Adipose tissue (tissue), 3 donors: ENCODE results near the gene PPT1. TPM values are rescaled to one million over a fixed set of nuclear protein-coding genes. Genes with fewer than 3 reads are reported as not detected.
A peak's percentile ranks its signal among the peaks of the same experiment; 100 is the strongest.

Source experiments
- H3K27ac ChIP-seq: one replicate; pipeline ENCODE4 v1.5.1; 2013; ENCODE audit warnings: low read depth, low read length
- WGBS, 3 donors: extraction: QIAGEN DNeasy Blood & Tissue Kit; methylation state at CpG; one replicate each; pipeline ENCODE4 v1.1.7; 2013; 5-methylcytosine and 5-hydroxymethylcytosine counted together
- polyA plus RNA-seq, 3 donors: library from polyadenylated mRNA; stranded (reverse); fragments of 200-250 nt; gene quantifications; one replicate each; pipeline ENCODE4 v1.2.3, GENCODE V29; 2013
- donor health status: healthy with polysubstance abuse.
- donor health status: Bipolar disorder and iron deficiency.
- donor health status: healthy.

Gene PPT1
- polyA plus RNA-seq, 3 donors, result 23.0 to 54.4 (median 47.1) TPM

DNA sequence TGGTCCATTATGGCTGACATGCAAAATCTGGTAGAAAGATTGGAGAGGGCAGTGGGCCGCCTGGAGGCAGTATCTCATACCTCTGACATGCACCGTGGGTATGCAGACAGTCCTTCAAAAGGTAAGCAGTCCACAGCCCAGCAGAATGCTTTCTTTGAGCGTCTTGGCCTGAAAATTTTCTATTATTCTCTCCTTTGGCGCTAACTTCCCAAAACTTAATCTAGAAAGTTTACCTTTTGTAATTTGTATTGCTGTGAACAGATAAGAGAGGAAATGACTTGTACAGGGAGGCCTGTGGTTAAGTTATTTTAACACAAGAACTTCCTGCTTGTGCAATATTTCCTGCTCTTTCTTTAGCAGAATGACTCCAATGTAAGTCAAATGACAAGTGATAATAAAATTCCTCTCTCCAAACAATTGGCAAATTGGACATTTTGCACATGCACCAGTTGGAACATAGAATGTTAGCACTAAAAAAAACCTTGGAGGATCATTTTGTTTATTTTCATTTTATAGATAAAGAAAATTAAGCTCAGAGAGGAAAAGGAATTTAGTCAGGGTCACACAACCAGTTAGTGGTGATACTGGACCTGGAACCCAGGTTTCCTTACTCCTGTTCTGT lies 37.6 kb downstream of the PPT1 start:
- H3K27ac ChIP-seq, result no peak overlapping the region
- 32 to 50% (median 40%) methylated on average over 4 of the region's 4 CpGs for WGBS, 3 donors

DNA sequence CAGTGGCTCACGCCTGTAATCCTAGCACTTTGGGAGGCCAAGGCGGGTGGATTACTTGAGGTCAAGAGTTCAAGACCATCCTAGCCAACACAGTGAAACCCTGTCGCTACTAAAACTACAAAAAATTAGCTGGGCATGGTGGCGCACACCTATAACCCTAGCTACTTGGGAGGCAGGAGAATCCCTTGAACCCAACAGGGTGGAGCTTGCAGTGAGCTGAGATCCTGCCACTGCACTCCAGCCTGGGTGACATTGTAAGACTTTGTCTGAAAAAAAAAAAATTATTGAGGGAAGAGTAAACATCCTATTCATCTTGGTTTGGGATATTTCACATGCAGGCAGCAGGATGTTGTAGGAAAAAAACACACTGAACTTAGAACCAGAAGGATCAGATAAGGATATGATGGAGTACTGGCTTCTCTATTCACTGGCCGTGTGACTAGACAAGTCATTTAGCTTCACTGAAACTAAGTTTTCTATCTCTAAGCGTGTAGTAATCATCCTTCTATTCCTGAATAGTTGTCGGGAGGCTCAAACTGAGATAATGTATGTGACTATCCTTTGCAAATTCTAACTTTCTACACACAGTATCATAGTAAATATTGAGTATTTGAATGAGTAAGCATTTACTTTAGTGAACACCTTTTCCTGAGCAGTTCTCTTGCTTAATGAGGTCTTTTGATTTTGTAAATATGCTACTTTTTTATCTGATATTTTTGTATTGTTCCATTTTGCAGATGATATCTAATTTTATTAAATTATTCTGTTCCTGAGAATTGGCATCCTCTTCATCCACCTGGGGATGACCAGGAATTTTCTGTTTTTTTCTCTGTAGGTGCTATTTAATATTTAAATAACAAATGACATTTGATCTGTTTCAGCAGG lies 38.4 kb downstream of the PPT1 start:
- no peak overlapping the region for H3K27ac ChIP-seq
- WGBS, 3 donors, result 69 to 82% (median 78%) methylated on average over 7 of the region's 7 CpGs

DNA sequence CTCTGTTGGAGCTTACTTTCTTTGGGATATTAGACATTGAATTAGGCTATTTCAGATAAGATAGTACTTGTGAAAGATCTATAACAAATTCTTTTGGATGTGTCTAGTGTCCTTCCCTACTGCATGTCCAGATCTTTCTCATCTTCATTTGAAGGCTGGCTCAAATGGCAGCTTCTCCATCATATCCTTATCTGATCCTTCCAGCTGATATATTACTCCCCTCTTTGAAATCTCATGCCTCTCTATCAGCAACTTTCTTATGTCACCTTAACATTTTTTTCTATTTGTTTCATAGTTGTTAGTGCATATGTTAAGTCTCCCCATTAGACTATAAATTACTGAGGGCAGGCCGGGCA lies 39.0 kb downstream of the PPT1 start:
- H3K27ac ChIP-seq, result no peak overlapping the region
- WGBS, 3 donors, result 78 to 89% (median 86%) methylated on average over 1 of the region's 1 CpG

DNA sequence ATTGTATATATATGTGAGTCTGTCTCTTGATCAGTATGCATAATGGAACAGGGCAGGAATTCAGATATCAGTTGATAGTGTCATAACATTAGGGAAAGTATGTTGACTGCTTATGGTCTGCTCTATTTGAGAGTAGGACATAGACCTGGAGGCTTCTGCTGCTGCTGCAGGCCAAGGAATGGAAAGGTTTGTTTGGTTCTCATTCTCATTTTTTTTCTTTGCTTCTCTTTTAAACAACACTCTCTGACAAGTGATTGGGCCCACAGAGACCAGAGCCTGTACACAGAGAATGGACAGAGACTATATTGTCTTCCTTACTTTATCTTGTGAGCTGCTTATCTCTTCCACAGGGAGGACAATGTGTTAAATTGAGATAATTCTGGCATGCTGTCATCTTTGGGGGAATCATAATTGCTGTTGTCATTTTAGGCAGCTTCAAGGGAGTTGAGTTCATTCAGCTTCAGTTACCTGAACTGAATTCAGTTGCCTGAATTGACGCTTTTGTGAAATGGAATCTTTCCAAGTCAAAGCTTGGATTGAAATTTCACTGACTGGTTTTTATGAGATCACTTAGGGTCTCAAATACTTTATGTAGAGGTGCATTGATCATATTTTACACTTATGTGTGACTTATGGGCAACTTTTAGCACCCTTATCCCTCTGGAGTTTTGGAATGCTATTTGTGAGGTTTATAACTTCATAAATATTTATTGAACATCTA lies 39.6 kb downstream of the PPT1 start:
- 56 to 90% (median 84%) methylated on average over 1 of the region's 1 CpG for whole genome bisulfite sequencing, 3 donors
- H3K27ac ChIP-seq, result no peak overlapping the region

DNA sequence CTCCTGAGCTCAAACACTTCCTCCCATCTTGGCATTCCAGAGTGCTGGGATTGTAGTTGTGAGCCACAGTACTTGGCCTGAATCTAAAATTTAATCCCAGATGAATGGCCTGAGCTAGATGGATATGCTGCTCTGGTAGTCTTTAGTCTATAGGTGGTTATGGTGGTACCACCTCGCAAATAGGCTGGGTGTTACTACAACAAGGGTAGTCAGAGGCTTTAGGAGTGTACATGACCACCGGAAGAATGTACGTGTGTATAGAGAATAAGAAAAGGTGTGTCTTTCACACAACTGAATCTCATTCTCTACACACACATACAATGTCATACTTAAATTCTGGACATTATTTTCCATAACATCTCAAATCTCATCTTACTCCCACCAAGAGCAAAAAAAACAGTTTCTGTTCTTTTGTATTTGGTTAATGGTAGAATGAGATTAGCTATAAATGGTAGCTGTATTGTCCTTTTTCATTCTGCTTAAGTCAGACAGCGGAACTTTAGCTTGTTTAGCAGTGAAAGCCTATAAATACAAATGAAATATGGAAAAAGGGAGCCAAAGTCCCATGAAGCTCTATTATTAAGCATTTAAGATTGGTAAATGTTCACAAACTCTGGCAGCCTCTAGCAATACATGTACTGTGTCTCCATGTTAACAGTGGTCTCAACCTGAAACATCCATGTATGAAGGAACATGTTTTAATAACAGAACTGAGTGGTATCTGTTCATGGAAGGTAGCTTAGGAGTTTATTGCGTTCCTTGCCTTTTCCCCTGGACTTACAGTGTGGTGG lies 40.3 kb downstream of the PPT1 start:
- no peak overlapping the region for H3K27ac ChIP-seq

DNA sequence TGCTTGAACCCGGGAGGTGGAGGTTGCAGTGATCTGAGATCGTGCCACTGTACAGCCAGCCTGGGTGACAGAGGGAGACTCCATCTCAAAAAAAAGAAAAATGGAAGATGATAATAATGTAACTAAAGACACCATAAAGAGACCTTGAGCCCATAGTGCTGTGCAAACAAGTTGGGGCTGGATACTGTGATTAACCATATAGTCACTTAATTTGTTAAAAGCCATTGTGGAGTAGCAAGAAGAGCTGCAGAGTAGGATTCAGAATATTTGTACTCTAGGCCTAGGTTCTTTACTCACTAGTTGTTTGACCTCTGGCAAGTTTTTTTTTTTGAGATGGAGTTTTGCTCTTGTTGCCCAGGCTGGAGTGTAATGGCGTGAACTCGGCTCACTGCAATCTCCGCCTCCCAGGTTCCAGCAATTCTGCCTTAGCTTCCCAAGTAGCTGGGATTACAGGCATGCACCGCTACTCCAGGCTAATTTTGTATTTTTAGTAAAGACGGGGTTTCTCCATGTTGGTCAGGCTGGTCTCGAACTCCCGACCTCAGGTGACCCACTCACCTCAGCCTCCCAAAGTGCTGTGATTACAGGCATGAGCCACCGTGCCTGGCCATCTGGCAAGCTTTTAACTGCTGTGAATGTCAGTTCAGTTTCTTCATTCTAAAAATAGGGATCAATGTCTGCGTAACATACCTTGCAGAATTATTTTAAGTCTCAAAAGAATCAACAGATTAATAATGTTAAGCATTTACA lies 43.7 kb downstream of the PPT1 start:
- WGBS, 3 donors, result 86 to 88% (median 86%) methylated on average over 11 of the region's 11 CpGs
- no peak overlapping the region for H3K27ac ChIP-seq

More for the DNA sequence above, 40.3 kb downstream of the PPT1 start:
- WGBS, 3 donors, result 93 to 100% (median 95%) methylated on average over 5 of the region's 5 CpGs

DNA sequence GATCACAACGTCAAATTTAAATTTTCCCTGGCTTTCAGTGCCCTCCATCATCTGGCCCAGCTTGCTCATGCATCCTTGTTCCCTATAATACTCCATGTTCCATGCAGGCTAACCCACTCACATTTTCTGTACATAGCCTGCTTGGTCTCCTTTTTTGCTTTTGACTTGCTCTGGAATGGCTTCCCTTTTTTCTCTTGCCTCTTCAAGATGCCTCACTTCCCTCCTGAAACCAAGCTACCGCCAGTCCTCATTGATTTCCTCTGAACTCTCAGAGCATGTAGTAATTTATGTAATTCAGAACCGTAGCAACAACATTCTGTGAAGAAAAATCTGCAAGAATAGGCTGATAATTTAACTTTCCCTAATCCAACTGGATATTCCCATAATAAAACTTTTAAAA lies 46.2 kb downstream of the PPT1 start:
- 57 to 73% (median 64%) methylated on average over 3 of the region's 3 CpGs for WGBS, 3 donors
- no peak overlapping the region for H3K27ac ChIP-seq

DNA sequence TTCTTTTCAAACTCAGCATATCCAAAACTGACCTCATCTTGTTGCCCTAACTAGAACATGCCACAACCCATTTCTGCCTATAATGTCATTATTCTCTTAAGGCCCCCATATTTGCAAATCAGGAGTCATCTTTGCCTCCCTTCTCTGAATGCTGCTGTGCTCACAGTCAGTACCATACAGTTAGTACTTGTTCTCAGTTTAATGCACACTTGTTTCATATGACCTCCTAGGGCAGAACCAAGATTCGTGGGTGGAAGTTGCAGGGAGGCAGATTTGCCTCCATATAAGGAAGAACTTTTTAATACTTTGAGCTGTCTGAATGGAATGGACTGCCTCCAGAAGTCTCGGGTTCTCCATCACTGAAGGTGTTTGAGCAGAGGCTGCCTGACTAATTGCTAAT lies 47.3 kb downstream of the PPT1 start:
- 40 to 66% (median 47%) methylated on average over 2 of the region's 2 CpGs for WGBS, 3 donors
- H3K27ac ChIP-seq, result no peak overlapping the region

DNA sequence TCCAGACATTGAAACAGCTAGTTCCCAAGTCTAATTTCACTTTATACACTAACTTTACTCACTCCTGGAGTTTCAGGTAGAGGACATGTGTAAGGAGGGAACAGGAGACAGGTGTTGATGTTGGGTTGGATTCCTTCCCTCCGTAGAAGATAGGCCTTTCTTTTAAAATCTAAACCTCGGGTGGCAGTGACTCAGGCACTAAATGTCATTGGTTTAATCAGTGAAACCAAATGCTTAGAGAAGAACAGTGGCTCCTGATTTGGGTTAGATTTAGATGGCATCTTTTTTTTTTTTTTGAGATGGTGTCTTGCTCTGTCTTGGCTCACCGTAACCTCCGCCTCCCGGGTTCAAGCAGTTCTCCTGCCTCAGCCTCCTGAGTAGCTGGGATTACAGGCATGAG lies 49.3 kb downstream of the PPT1 start:
- 84 to 92% (median 90%) methylated on average over 5 of the region's 5 CpGs for WGBS, 3 donors
- H3K27ac ChIP-seq, result no peak overlapping the region

DNA sequence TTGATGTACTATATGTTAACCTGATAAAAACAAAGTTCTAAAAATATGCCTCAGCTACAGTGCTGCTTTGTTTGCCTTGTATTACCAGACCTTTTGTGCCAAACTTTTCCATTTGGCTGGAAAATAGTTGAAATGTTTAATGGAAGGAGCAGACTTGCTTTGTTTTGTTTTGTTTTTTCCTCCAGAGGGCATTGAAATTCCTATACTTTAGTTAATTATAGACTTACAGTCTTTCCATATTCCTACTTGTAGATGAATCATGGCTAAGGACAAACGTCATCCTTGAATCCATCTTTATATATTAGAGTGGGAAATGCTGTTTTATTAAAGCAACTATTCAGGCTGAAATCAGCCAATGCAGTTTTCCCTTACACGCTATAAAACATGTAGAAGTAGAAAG lies 49.8 kb downstream of the PPT1 start:
- no peak overlapping the region for H3K27ac ChIP-seq

DNA sequence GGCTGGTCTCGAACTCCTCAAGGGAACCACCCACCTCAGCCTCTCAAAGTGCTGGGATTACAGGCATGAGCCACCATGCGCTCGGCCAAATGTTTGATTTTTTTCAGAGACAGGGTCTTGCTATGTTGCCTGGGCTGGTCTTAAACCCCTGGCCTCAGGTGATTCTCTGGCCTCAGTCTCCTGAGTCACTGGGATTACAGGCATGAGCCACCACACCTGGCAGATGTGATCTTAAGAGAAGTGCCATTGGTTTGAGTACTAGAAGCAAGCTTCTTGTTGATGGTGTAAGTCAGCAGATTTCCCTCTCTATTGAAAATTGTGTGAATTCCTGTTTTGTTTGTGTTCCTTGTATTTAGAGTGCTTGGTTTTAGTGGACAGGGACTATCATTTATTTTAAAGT lies 51.3 kb downstream of the PPT1 start:
- no peak overlapping the region for H3K27ac ChIP-seq
- WGBS, 3 donors, result 95 to 97% (median 96%) methylated on average over 3 of the region's 3 CpGs

More for the DNA sequence above, 49.8 kb downstream of the PPT1 start:
- 50 to 80% (median 68%) methylated on average over 2 of the region's 2 CpGs for WGBS, 3 donors

DNA sequence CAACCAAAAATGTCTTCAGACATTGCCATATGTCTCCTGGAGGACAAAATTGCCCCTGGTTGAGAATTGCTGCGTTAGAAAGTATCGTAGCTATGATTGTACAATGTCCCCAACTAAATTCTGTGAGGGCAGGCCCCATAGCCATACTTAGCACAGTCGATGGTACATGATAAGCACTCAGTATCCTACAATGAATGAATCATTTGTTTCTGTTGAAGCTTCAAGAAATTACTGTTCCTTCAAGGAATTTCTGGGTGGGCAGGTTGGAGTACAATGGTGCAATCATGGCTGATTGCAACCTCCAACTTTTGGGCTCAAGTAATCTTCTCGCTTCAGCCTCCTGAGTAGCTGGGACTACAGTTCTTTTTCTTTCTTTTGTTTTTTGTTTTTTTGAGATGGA lies 51.9 kb downstream of the PPT1 start:
- 83 to 95% (median 88%) methylated on average over 4 of the region's 4 CpGs for WGBS, 3 donors
- no peak overlapping the region for H3K27ac ChIP-seq

DNA sequence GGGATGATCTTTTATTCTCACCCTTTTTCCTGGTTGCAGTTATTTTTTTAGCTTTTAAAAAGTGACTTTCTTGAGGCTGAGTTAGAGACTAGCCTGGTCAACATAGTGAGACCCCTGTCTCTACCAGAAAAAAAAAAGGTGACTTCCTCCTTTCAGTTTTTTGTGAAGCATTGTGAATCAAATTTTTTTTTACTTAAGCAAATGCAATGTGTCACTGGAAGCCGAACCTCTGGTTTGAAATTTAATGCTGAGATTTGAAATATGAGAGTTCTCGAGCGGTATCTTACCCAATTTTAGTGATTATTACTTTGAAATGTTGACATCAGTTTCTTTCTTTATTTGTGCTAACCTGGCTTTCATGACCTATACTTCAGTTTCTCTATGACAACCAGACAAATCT lies 52.9 kb downstream of the PPT1 start:
- H3K27ac ChIP-seq, result no peak overlapping the region
- 44 to 67% (median 53%) methylated on average over 3 of the region's 3 CpGs for WGBS, 3 donors

DNA sequence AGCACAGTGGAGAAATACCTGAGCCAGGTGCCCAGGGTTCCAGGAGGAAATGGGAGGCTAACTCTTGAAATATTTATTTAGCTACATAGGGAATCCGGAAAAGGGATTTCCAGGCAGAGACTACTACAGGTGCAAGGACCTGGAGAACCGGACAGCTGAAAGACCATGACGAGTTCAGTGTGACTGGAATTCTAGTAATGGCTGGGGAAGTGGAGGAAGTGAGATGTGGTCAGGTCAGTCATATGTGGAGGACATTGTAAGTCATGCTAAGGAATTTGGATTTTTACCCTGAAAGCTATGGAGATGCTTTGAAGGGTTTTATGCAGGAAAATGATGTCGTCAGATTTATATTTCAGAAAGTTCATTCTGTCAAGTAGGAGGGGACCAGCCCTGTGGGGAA lies 54.7 kb downstream of the PPT1 start:
- WGBS, 3 donors, result 40 to 70% (median 60%) methylated on average over 4 of the region's 4 CpGs

DNA sequence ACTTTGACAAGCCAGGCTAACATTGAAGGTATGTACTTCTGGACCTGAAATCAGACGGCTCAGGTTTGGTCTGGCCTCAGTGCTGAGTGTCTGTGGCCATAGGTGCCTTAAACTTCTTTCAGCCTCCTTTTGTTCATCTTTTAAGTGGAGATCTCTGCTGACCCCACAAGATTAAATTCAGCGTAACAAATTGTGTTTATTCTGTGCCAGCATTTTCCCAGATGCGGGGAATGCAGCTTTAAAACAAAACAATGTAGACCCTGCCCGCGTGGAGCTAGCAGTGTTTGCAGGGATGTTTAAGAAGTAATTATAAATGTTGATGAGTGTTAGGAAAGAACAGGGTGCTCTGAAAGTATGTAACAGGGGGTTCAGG lies 55.6 kb downstream of the PPT1 start:
- WGBS, 3 donors, result 11 to 19% (median 11%) methylated on average over 5 of the region's 5 CpGs

More for the DNA sequence above, 54.7 kb downstream of the PPT1 start:
- H3K27ac ChIP-seq, result no peak overlapping the region

DNA sequence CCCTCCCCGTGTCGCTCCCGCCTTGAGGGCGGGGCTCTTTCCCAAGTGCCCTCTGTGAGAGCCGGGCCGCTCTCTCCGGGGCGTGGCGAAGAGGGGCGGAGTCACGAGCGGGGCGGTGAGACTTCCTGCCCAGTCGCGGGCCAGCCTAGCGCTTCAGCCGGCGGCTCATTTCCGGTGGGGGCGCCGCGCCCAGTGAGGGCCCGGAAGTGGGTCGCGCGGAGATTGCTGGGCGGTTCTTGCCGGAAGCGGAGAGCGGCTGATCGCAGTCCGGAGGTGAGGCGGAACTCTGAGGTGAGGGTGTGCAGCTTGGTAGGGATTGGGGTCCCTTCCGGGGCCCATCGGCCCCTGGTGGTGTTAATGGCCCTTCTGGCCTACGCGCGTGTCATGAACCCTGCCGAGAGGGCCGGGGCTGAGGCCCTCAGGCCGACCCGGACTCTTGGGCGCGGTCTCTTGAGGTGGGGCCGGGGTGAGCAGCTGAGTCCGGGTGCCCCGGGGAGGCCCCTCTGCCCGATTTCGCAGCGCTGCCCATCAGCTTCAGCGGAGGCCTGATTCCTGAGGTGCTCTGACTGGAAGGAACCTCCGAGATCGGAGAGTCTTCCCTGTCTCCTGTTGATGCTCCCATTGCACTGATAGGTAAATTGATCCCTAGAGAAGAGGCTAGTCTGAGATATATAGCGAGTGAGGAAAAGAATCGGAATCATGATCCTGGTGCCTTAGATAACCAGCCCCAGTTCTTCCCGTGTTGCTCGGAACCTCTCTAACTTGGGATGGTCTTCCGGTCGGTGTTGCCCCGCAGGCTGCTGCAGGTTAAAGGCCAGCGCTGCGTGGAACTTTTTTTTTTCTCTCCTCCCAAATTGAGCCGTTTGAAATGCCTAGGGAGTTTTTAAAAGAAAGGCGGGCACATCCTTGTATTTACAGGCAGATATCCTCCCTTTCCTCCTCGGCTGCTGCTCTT lies 56.3 kb downstream of the PPT1 start, which contains the start of gene CAP1:
TSS of gene CAP1 (plus strand) at position 219 of the 955 bp plus-strand sequence. CDS start 18,618 bp downstream, outside the sequence.
- peak within 1 kb of the TSS; percentile 91 for H3K27ac ChIP-seq
- WGBS, 3 donors, result 0% methylated on average over 62 to 65 of the region's 65 CpGs

More for the DNA sequence above, 55.6 kb downstream of the PPT1 start:
- peak overlapping the region; percentile 79 for H3K27ac ChIP-seq
